NCI-H2107 treated with DMSO at 0.1 percent for 48 hours (cell line): ENCODE measurements around the gene TSC1.
A peak's percentile ranks its signal among the peaks of the same experiment; 100 is the strongest.

Source experiments
- DNase-seq: peaks from one replicate; lab custom pipeline; 2025; ENCODE audit not compliant: unreplicated experiment; lab: John Stamatoyannopoulos, UW

The TSC1 gene

DNA sequence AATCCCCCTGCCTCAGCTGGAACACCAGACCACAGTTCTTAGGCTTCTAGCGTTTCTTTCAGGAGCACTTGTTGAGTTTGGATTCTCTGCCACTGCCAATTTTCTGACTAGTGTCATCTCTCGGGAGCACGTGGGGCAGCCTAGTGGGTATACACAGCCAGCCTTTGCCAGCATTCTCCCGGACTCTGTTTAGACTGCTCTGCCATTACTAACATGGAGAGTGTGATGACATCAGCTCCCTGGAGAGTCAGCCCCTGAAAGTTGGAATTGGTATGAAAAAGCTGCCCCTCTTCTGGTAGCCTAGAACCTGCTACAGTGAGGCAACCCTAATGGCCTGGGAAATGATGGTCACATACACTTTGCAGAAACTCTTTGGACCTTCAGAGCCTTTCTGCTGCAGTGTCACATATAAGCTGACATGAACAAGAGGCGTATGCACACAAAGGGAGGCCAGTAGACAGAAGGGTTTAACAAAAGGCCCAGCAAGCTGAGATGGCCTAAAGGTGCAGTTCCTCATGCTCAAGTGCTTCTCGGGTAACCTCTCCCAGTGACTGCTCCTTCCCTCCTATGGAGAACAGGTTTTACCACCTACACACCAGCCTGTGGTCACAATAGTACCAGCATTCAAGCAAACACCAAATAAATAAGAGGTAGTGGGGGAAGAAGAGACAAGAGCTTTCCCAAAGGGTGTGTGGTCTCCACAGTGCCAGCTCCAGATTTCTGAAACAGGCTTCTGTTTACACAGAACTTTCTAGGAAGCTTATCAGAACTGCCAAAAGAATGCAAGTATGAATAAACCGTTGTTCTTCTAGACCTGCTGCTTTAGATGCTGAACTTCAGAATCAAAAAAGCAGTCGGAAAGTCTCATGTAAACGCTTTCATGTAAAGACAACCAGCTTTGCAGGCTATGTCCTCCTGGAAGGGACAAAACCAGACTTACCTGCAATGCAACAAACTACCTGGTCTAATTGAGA, 49.3 kb downstream of the TSC1 start:
- DNase-seq: peak; percentile 44

DNA sequence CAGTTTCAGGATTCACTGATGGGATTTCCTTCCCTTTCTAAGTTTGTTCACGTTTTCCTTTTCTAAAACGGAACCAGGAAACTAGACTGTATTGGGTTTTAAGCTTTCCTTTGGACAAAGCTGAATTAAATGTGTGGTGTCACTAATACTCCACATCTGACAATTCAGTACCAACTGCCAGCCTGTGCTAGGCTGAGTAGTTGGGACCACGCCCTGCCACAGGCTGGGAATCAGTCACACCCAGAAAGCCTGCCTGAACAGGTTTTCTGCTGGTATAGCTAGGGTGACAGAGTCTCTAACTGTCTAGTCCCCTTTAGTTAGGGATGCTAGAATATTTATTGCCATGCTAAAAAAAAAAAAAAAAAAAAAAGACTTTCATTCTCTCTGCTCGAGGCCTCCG, 50.1 kb downstream of the TSC1 start:
- DNase-seq: no peak

DNA sequence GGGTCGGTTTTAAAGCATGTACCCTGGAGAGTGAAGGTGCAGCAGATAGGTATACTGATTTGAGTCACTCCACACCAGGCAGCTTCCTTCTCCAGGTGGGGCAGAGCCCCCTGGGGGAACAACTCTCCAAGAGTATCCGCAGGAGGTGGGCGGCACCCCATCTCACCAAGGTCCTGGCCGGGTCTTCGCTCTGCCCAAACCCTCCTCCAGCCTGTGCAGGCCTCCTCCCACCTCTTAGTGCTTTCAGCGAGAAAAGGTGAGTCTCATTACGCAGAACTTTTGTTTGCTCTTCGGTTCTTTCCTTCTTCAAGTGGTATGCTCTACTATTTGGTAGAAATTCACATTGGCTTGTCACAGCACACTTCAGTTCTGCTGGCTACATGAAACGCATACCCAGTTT, 52.0 kb downstream of the TSC1 start:
- no peak for DNase-seq

DNA sequence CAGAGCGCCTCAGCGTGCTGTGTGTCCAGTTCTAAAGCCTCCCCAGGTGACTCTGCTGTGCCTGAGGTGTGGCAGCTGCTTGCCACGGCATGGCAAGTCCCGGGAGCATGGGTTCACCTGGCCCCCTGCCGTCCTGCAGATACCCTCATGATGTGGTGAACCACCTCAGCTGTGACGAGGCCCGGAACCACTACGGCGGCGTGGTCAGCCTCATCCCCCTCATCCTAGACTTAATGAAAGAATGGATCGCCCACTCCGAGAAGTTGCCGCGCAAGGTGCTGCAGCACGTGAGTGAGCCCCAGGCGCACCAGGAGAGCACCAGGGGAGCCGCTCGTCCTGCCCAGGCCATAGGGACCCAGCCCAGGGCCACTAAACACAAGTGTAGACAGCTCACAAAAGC, 56.3 kb downstream of the TSC1 start:
- DNase-seq: no peak

DNA sequence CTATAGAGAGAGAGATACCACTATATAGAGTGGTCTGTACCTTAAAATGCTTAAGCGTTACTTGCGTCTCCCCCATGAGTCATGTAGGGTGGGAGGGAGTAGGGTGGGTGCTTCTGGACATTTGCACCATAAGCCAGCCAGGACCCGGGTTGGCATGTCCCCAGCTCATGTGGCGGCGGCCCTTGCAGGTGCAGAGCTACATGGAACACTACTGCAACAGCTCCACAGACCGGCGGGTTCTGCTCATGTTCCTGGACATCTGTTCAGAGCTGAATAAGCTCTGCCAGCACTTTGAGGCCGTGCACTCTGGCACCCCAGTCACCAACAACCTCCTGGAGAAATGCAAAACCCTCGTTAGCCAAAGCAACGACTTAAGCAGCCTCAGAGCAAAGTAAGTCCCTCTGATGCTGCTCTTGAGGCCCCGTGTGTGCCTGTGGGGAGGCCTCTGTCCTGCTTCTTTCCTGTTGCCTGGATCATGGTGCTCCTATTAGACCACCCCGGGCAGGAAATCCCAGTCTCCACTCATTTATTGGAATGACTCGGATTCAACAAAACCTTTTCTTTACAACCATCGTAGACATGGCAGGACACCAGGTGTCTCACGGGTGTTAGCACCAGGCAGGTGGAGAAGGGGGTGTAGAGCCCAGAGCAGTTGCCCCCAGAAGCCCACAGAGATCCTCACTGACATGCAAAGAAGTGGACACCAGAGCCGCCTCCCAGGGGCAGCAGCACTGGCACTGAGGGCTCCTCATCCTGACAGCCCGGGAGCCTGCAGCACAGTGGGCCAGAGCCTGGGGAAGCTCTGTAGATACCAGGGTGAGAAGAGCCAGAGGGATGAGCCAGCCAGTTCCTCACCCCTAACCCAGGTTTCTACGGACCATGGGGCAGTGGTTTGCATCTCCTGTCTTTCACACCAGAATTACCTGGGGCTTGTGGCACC, 57.0 kb downstream of the TSC1 start:
- DNase-seq: no peak

DNA sequence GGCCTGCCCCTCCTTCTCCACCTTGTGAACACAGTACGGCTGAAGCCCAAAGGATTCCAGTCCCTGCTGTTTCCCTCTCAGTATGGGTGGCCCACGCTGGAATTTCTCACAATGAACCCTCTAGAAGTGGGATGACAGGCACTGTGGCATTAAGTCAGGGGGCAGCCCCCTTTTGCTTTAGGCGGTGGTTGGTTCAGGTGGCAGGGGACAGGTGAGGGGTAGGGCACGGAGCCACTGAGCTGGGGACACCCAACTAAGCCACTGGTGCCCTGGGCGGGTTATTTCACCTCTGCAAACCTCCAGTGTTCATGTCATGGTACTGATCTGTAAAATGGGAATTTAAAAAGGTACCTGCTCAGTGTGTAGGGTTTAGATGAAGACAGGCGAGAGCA, 58.1 kb downstream of the TSC1 start:
- DNase-seq: no peak

DNA sequence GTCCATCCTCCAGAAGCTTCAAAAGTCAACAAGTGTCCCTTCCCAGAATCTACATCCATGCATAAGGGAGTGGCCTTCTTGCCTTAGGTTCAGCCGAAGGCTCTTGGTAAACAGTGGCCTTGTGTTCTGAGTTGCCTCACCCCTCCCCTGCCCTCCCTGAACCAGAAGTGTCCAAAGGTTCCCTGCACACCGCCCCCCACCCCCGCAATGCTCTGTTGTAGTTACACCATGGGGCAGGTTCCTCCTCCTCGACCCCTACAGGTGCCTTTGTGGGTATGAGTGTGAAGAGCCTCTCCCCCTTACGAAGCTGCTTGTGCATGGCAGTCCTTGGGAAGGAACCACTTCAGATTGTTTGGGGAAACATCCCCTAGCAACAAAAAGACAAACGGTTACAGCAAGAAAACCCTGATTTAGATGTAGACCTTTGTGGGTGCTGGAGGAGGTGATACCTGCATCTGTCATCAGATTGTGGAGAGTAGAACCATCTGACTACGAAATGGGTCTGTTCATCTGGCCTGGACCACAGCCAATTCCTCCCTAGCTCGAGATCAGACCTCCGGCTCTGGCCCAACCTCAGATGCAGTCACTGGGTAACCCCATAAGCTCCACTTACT, 58.6 kb downstream of the TSC1 start:
- DNase-seq: no peak

DNA sequence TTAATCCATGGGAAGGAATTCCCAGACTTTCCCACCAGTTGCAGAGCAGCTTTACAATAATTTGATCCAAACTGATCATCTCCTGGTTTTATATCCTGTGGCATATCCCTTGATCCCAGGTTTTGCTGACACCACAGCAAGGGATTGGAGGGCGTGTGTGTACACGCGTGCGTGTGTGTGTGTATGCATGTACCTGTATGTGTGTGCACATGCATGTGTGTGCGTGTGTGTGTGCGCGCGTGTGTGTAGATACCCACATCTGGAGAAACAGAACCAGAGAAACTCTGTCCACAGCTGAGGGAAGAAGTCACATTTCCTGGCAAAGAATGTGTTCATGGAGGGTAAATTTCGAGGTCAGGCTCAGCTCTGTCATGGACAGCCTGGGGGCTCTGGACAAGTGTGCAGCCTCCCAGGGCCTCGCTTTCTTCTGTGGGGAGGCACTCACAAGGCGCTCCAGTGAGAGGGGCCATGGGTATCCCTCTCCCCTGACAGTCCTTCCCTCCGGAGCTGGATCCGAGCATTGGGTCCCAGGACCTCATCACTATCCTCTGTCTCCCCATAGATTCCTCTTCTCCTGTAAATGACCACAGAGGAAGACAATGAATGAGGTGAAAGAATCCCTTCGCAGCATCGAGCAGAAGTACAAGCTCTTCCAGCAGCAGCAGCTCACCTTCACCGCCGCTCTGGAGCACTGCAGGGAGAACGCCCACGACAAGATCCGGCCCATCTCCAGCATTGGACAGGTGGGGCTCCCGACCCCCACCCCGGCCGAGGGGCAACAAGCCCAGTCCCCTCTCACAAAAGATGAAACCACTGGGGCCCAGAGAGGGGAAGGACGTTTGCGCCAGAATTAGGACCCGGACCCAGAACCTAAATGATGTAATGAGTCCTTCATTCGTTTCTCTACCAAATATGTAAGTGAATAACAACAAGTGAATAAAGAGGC, 60.8 kb downstream of the TSC1 start:
- no peak for DNase-seq

DNA sequence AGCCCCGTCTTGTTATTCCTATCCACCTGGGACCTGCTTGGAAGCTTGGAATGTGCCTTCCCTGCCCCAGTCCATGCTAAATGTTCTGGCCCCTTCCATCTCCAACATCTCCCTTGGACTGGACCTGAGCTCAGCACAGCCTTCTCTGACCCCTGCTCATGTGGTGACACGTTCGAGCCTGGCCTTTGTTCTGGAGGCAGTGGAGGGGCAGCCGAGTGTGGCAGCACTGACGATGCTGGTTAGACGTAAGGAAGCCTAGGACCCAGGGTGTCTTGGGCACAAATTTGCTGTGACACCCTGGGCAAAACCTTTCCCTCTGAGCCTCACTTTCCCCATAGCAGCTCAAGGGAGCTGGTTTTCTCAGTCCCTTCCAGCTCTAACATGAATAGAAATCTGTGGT, 61.8 kb downstream of the TSC1 start:
- no peak for DNase-seq

DNA sequence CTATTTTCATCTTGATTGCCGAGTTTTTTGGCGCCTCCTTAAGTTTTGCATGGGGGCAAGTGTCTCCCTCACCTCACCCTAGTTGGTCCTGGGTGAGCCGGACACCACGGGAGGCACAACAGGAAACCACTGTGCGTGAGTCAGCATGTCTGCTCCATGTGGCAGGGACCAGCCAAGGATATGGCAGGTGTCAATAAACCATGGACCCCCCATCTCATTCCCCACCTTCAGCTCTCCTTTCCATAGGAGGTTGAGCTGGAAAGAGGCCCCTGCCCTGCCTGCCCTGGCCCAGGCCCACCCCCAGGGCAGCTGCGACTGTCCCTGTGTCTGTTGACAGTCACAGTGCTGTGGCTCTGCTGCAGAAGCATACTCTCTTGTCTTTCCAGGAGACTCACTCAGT, 62.6 kb downstream of the TSC1 start:
- DNase-seq: no peak

DNA sequence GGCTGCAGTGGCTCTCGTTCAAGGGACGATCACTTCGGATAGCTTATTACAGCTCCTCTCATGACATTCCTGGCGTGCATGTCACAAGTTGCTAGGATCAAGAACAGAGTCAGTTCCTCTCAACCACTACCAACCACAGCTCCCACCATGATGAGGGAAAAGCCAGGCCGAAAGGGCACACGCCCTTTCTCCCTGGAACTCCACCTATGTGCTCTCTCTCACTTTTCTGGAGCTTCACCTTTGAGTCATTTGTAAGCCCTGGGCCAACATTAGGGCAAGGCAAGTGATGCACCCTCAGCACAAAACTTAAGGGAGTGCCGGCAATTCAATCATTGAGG, 64.1 kb downstream of the TSC1 start:
- no peak for DNase-seq

DNA sequence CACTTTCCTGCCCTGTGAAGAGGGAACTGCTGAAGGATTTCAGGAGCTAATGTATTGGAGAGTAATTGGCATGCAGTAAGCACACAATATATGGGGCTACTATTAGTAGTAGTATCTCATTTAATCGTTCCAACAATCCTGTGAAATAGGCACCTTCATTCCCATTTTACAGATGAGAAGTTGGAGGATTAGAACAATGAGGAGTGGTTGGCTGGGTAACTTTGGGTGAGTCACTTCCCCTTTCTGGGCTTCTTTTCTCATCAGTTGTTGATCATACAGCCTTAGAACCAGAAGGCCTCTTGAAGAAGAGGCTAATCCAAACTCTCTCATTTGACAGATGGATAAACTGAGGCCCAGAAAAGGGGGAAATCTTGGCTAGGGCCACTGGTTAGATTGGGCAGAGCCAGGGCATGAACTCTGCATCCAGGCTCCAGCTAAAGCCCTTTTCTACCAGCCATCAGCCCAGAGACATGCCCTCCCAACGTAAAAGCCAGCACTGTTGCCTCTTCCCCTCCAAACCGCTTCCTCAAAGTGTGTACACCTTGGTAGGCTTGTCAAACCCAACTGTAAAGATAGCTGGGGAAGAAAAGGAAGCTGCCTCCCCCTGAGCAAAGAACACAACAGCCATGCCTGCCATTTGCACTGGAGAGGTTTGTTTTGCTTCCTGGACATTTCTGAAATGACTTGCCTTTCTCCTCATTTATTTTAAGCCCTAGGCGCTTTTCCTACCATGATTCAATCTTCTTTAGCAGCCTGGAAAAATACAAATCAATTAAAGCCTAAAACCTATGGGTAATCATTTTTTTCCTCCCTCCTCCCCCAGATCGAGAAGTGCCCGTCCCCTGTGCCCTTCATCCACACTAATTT, 64.7 kb downstream of the TSC1 start:
- DNase-seq: no peak

DNA sequence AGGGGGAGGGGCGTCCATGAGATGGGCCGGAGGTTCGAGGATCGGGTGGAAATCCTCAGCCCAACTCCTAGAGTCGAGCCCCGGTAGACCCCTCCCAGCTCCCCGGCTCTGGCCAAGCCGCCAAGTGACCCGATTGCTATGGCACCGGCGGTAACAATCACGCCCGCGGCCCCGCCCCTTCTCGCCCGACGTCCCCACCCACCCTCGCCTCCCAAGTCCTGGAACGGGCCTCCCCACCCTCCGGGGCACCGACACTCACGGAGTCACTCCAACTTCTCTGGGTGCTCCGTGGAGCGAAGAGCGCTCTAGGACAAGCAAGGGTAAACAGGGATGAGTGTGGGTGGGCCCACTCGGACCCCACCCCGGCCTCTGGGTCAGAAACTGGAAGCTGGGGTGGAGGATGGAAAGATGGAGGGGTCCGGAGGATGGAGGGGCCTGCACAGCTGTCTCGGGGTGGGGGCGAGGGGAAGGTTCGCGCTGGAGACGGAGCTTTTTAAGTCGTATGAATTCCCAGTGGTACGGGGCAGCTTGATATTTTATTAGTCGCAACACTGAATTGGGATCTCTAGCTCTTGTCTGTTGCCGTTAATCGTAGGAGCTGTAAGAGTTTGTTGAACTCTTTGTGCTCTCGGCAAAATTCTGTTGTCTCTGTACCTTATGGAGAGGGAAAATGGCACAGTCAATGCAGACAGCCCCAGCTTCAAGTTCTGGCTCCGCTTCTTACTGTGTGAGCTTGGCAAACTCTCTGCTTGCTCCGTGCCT, 65.5 kb downstream of the TSC1 start, which contains the start of gene SPACA9:
Gene SPACA9 (plus strand): TSS at position 204 of the 762 bp plus-strand sequence. CDS start 5,050 bp downstream, outside the sequence.
- no peak for DNase-seq

DNA sequence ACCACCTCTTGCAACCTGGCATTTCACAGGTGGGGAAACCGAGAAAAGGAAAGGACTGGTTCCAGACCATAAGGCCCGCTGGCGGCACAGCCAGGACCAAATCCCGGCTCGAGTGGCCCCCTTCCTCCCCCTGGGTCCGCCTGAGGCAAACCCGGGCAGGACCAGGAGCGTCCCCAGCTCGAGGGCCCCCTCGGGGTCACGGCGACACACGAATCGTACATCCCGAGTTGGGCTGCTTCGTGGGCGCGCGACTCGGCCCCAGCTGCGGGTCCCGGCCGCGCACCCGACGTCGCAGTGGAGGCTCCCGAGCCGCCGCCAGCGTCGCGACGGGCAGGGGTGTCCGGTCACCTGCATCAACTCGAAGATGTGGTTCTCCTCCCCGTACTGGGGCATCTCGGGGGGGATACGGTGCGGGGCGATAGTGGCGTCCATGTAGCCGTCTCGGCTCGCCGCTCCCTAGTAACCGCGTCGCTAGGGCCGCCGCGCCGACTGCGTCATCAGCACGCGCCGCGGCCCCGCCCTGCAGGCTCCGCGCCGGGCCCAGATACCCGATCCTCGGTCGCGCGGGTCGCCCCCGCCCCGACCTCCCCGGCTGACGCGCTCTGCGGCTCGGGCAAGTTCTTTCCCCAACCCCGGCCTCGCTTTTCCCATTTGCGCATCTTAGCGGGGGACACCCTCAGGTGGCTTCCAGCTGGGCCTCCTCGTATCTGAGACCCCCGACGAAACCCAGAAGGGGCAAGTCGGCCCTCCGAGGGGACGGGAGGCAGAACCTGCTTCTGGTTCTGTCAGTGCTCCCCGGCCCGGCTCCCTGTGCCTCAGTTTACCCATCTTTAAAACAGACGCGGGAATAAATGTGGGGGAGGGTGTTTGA, 66.4 kb downstream of the TSC1 start, which contains the start of gene AK8:
Gene AK8 (minus strand): TSS at position 461 of the 871 bp plus-strand sequence. CDS start 29 bp downstream, at position 432.
- peak; percentile 4 for DNase-seq

DNA sequence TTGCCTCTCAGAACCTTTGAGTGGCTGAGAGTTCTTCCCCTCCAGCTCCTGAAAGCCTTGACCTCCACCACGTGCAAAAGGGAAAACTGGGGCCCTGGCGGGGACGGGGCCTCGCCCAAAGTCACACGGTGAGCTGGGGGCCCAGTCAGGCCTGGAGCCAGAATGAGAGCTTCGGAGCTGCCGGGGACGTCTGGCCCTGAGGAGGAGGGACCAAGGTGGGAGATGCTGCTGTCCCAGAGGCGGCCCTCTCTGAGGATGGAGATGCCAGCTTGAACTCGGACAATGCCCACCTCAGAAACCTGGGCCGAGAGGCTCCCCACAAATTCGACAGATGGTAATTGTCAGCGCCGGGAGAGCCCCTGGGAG, 67.0 kb downstream of the TSC1 start:
- DNase-seq: no peak

DNA sequence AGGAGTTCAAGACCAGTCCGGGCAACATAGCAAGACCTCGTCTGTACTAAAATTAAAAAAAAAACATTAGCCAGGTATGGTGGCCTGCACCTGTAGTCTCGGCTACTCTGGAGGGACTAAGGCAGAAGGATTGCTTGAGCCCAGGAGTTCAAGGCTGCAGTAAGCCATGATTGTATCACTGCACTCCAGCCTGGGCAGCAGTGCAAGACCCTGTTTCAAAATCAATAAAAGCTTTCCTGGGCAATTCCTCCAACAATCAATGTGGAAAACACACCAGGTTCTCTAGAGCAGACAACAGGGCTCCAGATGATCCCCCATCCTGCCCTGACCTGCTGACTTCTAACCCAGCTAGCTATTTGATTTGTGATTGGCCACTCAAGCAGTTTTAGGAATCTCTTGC, 67.6 kb downstream of the TSC1 start:
- DNase-seq: no peak

DNA sequence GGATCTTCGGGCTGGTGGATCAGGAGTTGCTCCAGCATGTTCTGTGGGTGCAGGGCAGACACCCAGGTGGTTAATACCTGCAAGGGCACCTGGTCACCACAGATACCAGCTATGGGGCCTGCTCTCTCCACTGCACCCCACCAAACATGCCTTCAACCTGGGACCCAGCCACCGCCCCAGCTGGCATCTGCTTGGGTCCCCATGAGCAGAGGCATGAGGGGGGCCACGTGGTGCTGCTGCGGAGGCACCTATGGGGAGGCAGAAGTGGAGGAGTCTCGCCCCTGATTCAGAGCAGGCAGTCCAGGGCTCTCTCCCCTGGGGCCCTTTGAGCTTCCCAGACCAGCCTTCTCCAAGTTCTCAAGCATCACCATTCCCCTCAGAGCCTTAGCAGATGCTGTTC, 69.3 kb downstream of the TSC1 start:
- no peak for DNase-seq

DNA sequence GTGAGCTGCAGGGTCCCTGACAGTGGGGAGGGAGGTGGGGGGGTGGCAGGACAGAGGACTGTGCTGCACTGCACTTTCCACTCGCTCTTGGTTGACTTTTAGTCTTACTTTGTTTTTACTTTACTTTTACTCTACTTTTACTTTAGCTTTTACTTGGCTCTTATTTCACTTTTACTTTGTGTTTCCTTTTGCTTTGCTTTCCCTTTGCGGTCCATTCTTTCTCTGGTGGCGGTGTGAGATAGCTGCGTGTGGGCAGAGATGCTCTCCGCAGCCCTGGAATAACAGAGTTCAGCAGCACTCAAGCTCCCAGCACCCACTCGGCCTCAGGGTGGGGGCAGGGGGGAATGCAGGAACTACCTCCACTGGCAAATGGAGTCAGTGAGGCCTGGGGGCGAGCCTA, 71.0 kb downstream of the TSC1 start:
- DNase-seq: no peak
